HG03159 (cell line): ENCODE measurements around the gene OR52D1.

Experiments used
- ATAC-seq: cut with Tn5 transposase; IDR thresholded peaks from one replicate; pipeline ENCODE4 v1.9.1; 2021; ENCODE audit warnings: mild to moderate bottlenecking, moderate library complexity; ENCODE audit not compliant: unreplicated experiment

The OR52D1 gene

GRCh38 chr11:5488385-5488784 is at the start of gene OR52D1:
Gene OR52D1, plus strand, starts transcription at chr11:5488685. Its CDS starts 22 bp downstream, at chr11:5488707.
- ATAC-seq = no peak

- ATAC-seq = no peak
Measured at GRCh38 chr11:5441414-5441813, 47.1 kb upstream of the OR52D1 start, which contains the start of gene OR51I1. Gene OR51I1, minus strand, starts transcription at chr11:5441514. Its CDS starts 0 bp downstream, at chr11:5441514.

GRCh38 chr11:5443835-5444393 is 44.6 kb upstream of the OR52D1 start:
- ATAC-seq = no peak

GRCh38 chr11:5449023-5449422 is 39.5 kb upstream of the OR52D1 start, which contains the start of gene OR51I2:
Gene OR51I2, plus strand, starts transcription at chr11:5449323. Its CDS starts 4,166 bp downstream, at chr11:5453489.
- no peak for ATAC-seq

- ATAC-seq = no peak
Measured at GRCh38 chr11:5449432-5449831, 39.1 kb upstream of the OR52D1 start.

- ATAC-seq = no peak
Measured at GRCh38 chr11:5460983-5461621, 27.4 kb upstream of the OR52D1 start.

- no peak for ATAC-seq
Measured at GRCh38 chr11:5467527-5467926, 21.0 kb upstream of the OR52D1 start.

- no peak for ATAC-seq
Measured at GRCh38 chr11:5473921-5474320, 14.6 kb upstream of the OR52D1 start.

GRCh38 chr11:5476186-5476819 is 12.2 kb upstream of the OR52D1 start:
- peak; percentile 94 for ATAC-seq

- no peak for ATAC-seq
Measured at GRCh38 chr11:5486003-5486402, 2.5 kb upstream of the OR52D1 start.

- ATAC-seq = no peak
Measured at GRCh38 chr11:5486421-5486820, 2.1 kb upstream of the OR52D1 start.

- ATAC-seq = no peak
Measured at GRCh38 chr11:5488798-5489399, 414 bp downstream of the OR52D1 start.

GRCh38 chr11:5489576-5490357 is 1.3 kb downstream of the OR52D1 start:
- ATAC-seq = no peak

GRCh38 chr11:5499671-5500070 is 11.2 kb downstream of the OR52D1 start:
- no peak for ATAC-seq

- ATAC-seq = no peak
Measured at GRCh38 chr11:5500393-5500801, 11.9 kb downstream of the OR52D1 start.

- ATAC-seq = no peak
Measured at GRCh38 chr11:5504403-5504921, 16.0 kb downstream of the OR52D1 start.

GRCh38 chr11:5505363-5506048 is 17.0 kb downstream of the OR52D1 start:
- no peak for ATAC-seq

- no peak for ATAC-seq
Measured at GRCh38 chr11:5507177-5507932, 18.9 kb downstream of the OR52D1 start.

GRCh38 chr11:5507933-5508305 is 19.4 kb downstream of the OR52D1 start:
- no peak for ATAC-seq
